BE2C (cell line): ENCODE measurements around the gene SPINK14.

Source experiments
- DNase-seq: peaks from one replicate; pipeline ENCODE4 v3.0.0-alpha.2; 2020
- H3K27me3 ChIP-seq: fragments of 250-450 bp; sonication (Bioruptor Pico); 2 replicates; pipeline ENCODE4 v1.5.1; 2020; ENCODE audit warnings: mild to moderate bottlenecking
- H3K36me3 ChIP-seq: fragments of 250-450 bp; sonication (Bioruptor Pico); 2 replicates; pipeline ENCODE4 v1.5.1; 2020; ENCODE audit warnings: mild to moderate bottlenecking
- H3K4me1 ChIP-seq: fragments of 250-450 bp; sonication (Bioruptor Pico); 2 replicates; pipeline ENCODE4 v1.5.1; 2020
- H3K4me3 ChIP-seq: 2 replicates; pipeline ENCODE4 v1.5.1; 2011; ENCODE audit warnings: low read depth, low read length
- H3K9me3 ChIP-seq: fragments of 250-450 bp; sonication (Bioruptor Pico); 2 replicates; pipeline ENCODE4 v1.5.1; 2020
- TF ChIP-seq, protein P1 (sequence below): IDR thresholded peaks from 2 replicates; pipeline ENCODE4 v1.5.1; 2012; ENCODE audit warnings: mild to moderate bottlenecking, low read depth, low read length

SPINK14 gene

DNA sequence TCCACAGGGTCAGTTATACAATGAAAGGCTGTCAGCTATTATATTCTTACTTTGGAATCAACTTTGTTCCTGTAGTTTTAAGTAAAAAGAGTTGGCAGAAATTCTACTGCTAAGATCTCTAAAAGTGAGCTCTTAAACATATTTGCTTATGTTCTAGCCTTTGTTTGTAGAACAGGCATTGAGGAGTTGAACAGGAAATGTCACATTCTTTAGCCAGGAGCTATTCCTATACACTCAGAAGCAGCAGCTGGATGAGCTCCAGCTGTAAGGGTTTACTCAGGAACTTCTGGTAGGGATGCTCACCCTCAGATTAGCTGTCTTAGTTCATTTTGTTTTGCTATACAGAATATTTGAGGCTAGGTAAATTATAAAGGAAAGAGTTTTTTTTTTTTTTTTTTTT, 22.4 kb upstream of the SPINK14 start:
- Histone ChIP-seq H3K4me3 (no peak overlapping the region), H3K27me3 (no peaks in the 10 kb centered on the region), H3K9me3 (no peaks in the 10 kb centered on the region), H3K36me3 (no peaks in the 10 kb centered on the region), H3K4me1 (no peaks in the 10 kb centered on the region)
- TF ChIP-seq, protein P1, sequence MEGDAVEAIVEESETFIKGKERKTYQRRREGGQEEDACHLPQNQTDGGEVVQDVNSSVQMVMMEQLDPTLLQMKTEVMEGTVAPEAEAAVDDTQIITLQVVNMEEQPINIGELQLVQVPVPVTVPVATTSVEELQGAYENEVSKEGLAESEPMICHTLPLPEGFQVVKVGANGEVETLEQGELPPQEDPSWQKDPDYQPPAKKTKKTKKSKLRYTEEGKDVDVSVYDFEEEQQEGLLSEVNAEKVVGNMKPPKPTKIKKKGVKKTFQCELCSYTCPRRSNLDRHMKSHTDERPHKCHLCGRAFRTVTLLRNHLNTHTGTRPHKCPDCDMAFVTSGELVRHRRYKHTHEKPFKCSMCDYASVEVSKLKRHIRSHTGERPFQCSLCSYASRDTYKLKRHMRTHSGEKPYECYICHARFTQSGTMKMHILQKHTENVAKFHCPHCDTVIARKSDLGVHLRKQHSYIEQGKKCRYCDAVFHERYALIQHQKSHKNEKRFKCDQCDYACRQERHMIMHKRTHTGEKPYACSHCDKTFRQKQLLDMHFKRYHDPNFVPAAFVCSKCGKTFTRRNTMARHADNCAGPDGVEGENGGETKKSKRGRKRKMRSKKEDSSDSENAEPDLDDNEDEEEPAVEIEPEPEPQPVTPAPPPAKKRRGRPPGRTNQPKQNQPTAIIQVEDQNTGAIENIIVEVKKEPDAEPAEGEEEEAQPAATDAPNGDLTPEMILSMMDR, result no peak
- no peak for DNase-seq

DNA sequence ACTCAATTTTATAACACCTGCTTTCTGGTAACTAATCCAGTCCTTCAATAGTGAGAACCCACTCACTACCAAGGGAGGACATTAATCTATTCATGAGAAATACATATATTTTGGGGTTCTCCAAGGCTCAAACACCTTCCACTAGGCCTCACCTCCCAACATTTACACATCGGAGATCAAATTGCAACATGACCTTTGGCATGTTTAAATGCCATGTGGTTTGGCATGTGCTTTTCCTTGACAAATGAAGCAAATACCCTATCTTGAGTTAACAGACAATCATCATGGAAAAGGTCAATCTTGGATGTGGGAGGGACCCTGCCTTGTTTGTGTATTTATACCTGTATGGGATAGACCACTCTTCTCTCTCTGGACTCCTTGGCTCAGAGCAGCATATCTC, 21.9 kb upstream of the SPINK14 start:
- H3K36me3 ChIP-seq, result no peaks in the 10 kb centered on the region
- H3K4me3 ChIP-seq, result no peak overlapping the region
- TF ChIP-seq, protein P1, result no peak
- no peaks in the 10 kb centered on the region for H3K9me3 ChIP-seq
- no peak for DNase-seq
- H3K4me1 ChIP-seq, result no peaks in the 10 kb centered on the region
- H3K27me3 ChIP-seq, result no peaks in the 10 kb centered on the region

DNA sequence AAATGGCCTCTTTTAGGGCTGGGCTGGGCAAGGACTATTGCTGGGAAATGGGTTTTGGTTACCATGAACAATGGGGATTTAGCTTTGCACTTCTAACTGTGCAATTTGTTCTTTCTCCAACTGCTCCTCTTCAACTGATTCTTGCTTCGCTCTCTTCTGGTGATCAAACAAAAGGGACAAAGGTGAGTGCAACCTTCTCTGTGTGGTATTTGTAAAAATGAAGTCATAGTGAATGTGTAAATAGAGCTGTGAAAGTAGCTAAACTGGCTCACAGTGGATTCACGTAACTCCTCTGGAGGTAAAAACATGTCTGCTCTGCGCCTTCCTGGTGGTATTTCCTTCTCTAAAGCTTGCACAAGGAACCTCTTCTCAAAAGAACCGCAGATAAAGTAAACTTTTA, 20.9 kb upstream of the SPINK14 start:
- H3K36me3 ChIP-seq, result no peaks in the 10 kb centered on the region
- H3K4me3 ChIP-seq, result no peak overlapping the region
- no peaks in the 10 kb centered on the region for H3K9me3 ChIP-seq
- no peaks in the 10 kb centered on the region for H3K4me1 ChIP-seq
- TF ChIP-seq, protein P1, result no peak
- no peaks in the 10 kb centered on the region for H3K27me3 ChIP-seq
- no peak for DNase-seq

DNA sequence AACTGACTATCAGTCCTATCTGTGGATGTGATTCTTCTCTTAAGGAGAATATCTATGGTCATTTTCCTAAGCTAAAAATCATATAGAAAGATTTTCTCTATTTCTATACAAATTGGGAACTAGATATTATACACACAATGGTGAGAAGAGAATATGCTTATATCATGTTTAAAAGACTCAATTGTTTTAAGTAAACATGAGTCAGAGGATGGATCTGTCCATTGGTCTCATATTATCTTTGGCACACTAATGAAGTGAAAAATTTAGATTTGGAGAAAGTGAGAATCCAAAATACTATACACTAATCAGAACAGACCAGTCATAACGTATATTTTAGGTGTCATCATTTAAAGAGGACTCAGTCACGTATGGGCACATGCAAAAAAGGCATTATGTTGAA, 16.5 kb upstream of the SPINK14 start:
- DNase-seq, result no peak
- H3K36me3 ChIP-seq, result no peaks in the 10 kb centered on the region
- H3K4me3 ChIP-seq, result no peak overlapping the region
- H3K27me3 ChIP-seq, result no peaks in the 10 kb centered on the region
- no peaks in the 10 kb centered on the region for H3K4me1 ChIP-seq
- no peaks in the 10 kb centered on the region for H3K9me3 ChIP-seq
- TF ChIP-seq, protein P1, result no peak

DNA sequence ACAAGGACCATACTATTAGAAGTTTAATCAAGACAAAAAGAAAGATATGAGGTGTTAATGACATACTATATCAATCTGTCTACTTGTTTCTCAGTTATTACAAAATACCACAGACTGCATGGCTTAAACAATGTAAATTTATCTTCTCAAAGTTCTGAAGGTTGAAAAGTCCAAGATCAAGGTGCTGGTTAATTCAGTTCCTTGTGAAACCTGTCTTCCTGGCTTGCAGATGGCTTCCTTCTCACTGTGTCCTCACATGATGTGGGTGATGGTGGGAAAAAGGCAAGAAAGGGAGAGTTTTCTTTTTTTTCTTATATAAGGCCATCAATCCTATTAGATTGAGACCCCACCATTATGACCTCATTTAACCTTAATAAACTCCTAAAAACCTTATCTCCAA, 15.6 kb upstream of the SPINK14 start:
- no peaks in the 10 kb centered on the region for H3K9me3 ChIP-seq
- H3K36me3 ChIP-seq, result no peaks in the 10 kb centered on the region
- no peaks in the 10 kb centered on the region for H3K27me3 ChIP-seq
- H3K4me1 ChIP-seq, result no peaks in the 10 kb centered on the region
- DNase-seq, result no peak
- no peak overlapping the region for H3K4me3 ChIP-seq
- TF ChIP-seq, protein P1, result no peak

DNA sequence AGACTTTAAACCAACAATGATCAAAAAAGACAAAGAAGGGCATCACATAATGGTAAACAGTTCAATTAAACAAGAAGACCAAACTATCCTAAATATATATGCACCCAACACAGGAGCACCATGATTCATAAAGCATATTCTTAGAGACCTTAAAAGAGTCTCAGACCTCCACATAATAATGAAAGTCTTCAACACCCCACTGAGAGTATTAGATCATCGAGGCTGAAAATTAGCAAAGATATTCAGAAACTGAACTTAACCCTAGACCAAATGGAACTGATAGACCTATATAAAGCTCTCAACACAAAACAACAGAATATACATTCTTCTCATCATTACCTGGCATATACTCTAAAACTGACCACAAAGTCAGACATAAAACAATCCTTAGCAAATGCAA, 11.7 kb upstream of the SPINK14 start:
- no peak for DNase-seq
- Histone ChIP-seq H3K4me3 (no peak overlapping the region), H3K9me3 (no peaks in the 10 kb centered on the region), H3K4me1 (no peaks in the 10 kb centered on the region), H3K36me3 (no peaks in the 10 kb centered on the region), H3K27me3 (no peaks in the 10 kb centered on the region)
- TF ChIP-seq, protein P1, result no peak
